ENCODE results near the gene ARHGAP28.

- no peak for TF ChIP-seq ZZZ3 (CRISPR knock-in tag; IDR thresholded peaks at IDR 0.05; ENCODE audit: borderline replicate concordance)
- no peak for TF ChIP-seq ESRRA (CRISPR knock-in tag; IDR thresholded peaks at IDR 0.05; ENCODE audit: low read depth)
- no peak for TF ChIP-seq SIN3A (IDR thresholded peaks at IDR 0.05; ENCODE audit: borderline replicate concordance, low read depth, low read length)
- no peak for TF ChIP-seq SNAPC4 (CRISPR knock-in tag; IDR thresholded peaks at IDR 0.05)
- TF ChIP-seq ZNF766 (CRISPR knock-in tag; IDR thresholded peaks at IDR 0.05; ENCODE audit: borderline replicate concordance), result no peak
- TF ChIP-seq MNT (IDR thresholded peaks at IDR 0.05), result no peak
- no peak for TF ChIP-seq IRF1 (CRISPR knock-in tag; IDR thresholded peaks at IDR 0.05; ENCODE audit: low read depth)
- TF ChIP-seq ZNF274 (CRISPR knock-in tag; IDR thresholded peaks at IDR 0.05), result no peak
- no peak for TF ChIP-seq ZNF138 (CRISPR knock-in tag; IDR thresholded peaks at IDR 0.05; ENCODE audit: low read depth)
- no peak for TF ChIP-seq JUNB (CRISPR knock-in tag; IDR thresholded peaks at IDR 0.05; ENCODE audit: borderline replicate concordance)
- TF ChIP-seq PHF8 (CRISPR knock-in tag; IDR thresholded peaks at IDR 0.05), result no peak
- TF ChIP-seq EP300 (IDR thresholded peaks at IDR 0.05; ENCODE audit: low read depth in 2 of 2, low read length in 2 of 2), result no peak
- no peak for TF ChIP-seq EP300 (CRISPR knock-in tag; IDR thresholded peaks at IDR 0.05; ENCODE audit: borderline replicate concordance)
- no peak for TF ChIP-seq MXI1 (IDR thresholded peaks at IDR 0.05; ENCODE audit: borderline replicate concordance, low read depth, low read length)
These were observed 64.5 kb downstream of the ARHGAP28 start for GRCh38 chr18:6793986-6794385.

All from HepG2 (cell line).